A673 (cell line): ENCODE measurements around the gene MRPL33. TPM values are rescaled to one million over a fixed set of nuclear protein-coding genes. Genes with fewer than 3 reads are reported as not detected.

Experiments used
- BruUV-seq: library from RNA; stranded (reverse); fragments of 400-500 nt; replicated peaks from 2 replicates; lab custom pipeline; 2021; lab: Mats Ljungman, UMichigan
- CTCF ChIA-PET: fragments of 300-600 bp; sonication (Branson Sonifier 250); formaldehyde crosslinking; loops from one replicate; lab custom pipeline; 2022; ENCODE audit warnings: antibody characterized with exemption; lab: Charles Lee
- POLR2A ChIA-PET: fragments of 300-600 bp; sonication (Branson Sonifier 250); formaldehyde crosslinking; loops from one replicate; lab custom pipeline; 2022; ENCODE audit warnings: antibody characterized with exemption; ENCODE audit not compliant: low non-redundant PET; lab: Charles Lee
- DNase-seq: peaks from one replicate; pipeline ENCODE4 v3.0.0-alpha.2; 2015; ENCODE audit warnings: low spot score
- H3K27ac ChIP-seq: fragments of 200-600 bp; sonication (generic); 2 replicates; pipeline ENCODE4 v1.5.1; 2016; ENCODE audit warnings: mixed run types, low read depth, mild to moderate bottlenecking, mixed read lengths, antibody characterized with exemption, low read length; ENCODE audit not compliant: poor library complexity, severe bottlenecking
- H3K27me3 ChIP-seq: fragments of 200-600 bp; sonication (generic); replicated peaks from 2 replicates; pipeline ENCODE4 v1.6.1; 2017; ENCODE audit warnings: mixed run types, low read depth, mild to moderate bottlenecking, mixed read lengths, antibody characterized with exemption, low read length; ENCODE audit not compliant: insufficient read depth, poor library complexity
- H3K36me3 ChIP-seq: fragments of 200-600 bp; sonication (generic); 2 replicates; pipeline ENCODE4 v1.6.1; 2016; ENCODE audit warnings: mixed run types, mild to moderate bottlenecking, mixed read lengths, antibody characterized with exemption, low read length; ENCODE audit not compliant: insufficient read depth, poor library complexity, severe bottlenecking
- H3K4me1 ChIP-seq: fragments of 200-600 bp; sonication (generic); 2 replicates; pipeline ENCODE4 v1.6.1; 2017; ENCODE audit warnings: mixed run types, mild to moderate bottlenecking, mixed read lengths, antibody characterized with exemption, low read length; ENCODE audit not compliant: insufficient read depth, poor library complexity, severe bottlenecking
- H3K4me3 ChIP-seq: fragments of 200-600 bp; sonication (generic); 2 replicates; pipeline ENCODE4 v1.5.1; 2016; ENCODE audit warnings: low read depth, mixed run types, mild to moderate bottlenecking, mixed read lengths, low read length; ENCODE audit not compliant: poor library complexity, severe bottlenecking
- H3K9me3 ChIP-seq: fragments of 200-600 bp; sonication (generic); 2 replicates; pipeline ENCODE4 v1.6.1; 2016; ENCODE audit warnings: mixed run types, low read depth, mild to moderate bottlenecking, mixed read lengths, antibody characterized with exemption, low read length; ENCODE audit not compliant: poor library complexity, severe bottlenecking
- EZH2 ChIP-seq: fragments of 200-600 bp; sonication (generic); IDR thresholded peaks from 2 replicates; pipeline ENCODE4 v1.6.1; 2017; ENCODE audit warnings: borderline replicate concordance, low read depth, mild to moderate bottlenecking, mixed read lengths, antibody characterized with exemption, low read length; ENCODE audit not compliant: poor library complexity, severe bottlenecking
- intact Hi-C: fragments of 100-400 bp; cut with micrococcal nuclease; formaldehyde crosslinking; loops from one replicate; pipeline ENCODE4 v1.10.0; 2022; ENCODE audit not compliant: unreplicated experiment
- total RNA-seq: library from RNA; stranded (reverse); gene quantifications from 2 replicates; pipeline ENCODE4 v1.2.3, GENCODE V29; 2021
- TF ChIP-seq, protein P1 (sequence below): fragments of 300-800, 200-600 bp; sonication (generic); conservative IDR thresholded peaks from 2 replicates; pipeline ENCODE4 v1.5.1; 2017; ENCODE audit warnings: low read depth, mild to moderate bottlenecking, antibody characterized with exemption, low read length, moderate library complexity, mixed read lengths

The MRPL33 gene
- total RNA-seq, 1 experiment from 2014 or later, result 68.1 TPM

DNA sequence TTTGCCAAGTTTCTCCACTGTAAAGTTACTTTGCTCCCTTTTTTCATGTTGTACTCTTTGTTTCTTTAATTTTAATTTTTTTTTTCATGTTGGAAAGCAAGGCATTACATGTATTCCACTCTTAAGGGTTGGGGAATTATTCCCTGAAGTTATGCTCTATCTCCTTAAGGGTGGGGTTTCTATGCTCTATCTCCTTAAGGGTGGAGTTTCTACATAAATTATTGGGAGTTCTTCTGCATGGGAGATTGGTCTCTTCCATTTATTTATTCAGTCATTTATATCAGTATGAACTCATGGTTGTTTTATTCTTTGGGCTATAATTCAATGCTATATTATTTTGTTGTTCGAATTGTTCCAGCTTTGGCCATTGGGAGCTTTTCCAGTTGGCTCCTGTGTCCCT is 11.2 kb downstream of the MRPL33 start:
- TF ChIP-seq EZH2, result no peak
- TF ChIP-seq, protein P1, sequence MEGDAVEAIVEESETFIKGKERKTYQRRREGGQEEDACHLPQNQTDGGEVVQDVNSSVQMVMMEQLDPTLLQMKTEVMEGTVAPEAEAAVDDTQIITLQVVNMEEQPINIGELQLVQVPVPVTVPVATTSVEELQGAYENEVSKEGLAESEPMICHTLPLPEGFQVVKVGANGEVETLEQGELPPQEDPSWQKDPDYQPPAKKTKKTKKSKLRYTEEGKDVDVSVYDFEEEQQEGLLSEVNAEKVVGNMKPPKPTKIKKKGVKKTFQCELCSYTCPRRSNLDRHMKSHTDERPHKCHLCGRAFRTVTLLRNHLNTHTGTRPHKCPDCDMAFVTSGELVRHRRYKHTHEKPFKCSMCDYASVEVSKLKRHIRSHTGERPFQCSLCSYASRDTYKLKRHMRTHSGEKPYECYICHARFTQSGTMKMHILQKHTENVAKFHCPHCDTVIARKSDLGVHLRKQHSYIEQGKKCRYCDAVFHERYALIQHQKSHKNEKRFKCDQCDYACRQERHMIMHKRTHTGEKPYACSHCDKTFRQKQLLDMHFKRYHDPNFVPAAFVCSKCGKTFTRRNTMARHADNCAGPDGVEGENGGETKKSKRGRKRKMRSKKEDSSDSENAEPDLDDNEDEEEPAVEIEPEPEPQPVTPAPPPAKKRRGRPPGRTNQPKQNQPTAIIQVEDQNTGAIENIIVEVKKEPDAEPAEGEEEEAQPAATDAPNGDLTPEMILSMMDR, result no peak
- Histone ChIP-seq H3K27ac (no peak overlapping the region), H3K4me1 (peaks cover 17% of the 10 kb centered on the region), H3K36me3 (no peaks in the 10 kb centered on the region), H3K9me3 (no peaks in the 10 kb centered on the region), H3K4me3 (no peak overlapping the region), H3K27me3 (no peaks in the 10 kb centered on the region)
- DNase-seq, result no peak
- intact Hi-C loops, result no loop called here
- ChIA-PET POLR2A (no interaction called here), CTCF (no interaction called here)
- BruUV-seq, result no TSS peak

DNA sequence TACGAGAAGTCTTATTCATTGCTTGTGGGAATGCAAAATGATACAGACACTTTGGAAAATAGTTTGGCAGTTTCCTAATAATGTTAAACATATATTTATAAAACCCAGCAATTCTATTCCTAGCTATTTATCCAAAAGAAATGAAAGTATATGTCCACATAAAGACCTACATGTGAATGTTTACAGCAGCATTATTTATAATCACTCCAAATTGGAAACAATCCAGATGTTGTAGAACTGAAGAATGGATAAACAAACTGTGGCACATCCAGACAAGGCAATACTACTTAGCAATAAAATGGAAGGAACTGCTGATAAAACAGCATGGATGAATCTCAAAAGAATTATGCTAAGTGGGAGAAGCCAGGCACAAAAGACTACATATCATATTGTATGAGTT is 19.3 kb downstream of the MRPL33 start:
- POLR2A ChIA-PET, result no interaction called here
- no peak overlapping the region for H3K4me3 ChIP-seq

DNA sequence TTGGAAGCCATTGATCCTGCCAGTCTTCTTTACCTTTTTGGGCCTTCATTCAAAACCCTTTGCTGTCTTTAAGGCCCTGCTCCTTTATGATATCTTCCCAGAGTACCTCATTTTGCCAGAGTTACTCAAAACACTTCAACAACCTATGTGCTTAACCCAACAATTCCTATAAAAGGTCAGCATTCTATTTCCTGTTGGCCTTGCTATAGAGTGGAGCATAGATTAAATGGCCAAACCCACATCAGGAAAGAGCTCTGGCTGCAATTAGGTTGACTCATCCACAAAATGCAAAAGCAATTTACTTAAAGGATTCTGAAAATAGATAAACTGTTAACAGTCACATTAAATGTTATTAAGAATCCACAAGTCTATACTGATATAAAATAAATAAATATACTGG is 21.2 kb downstream of the MRPL33 start:
- peak; percentile 24 for DNase-seq

More for the DNA sequence above, 19.3 kb downstream of the MRPL33 start:
- intact Hi-C loops, result no loop called here
- H3K9me3 ChIP-seq, result no peaks in the 10 kb centered on the region
- CTCF ChIA-PET, result no interaction called here
- no peaks in the 10 kb centered on the region for H3K36me3 ChIP-seq
- TF ChIP-seq EZH2, result no peak
- TF ChIP-seq, protein P1, result no peak
- no peaks in the 10 kb centered on the region for H3K4me1 ChIP-seq
- BruUV-seq, result no TSS peak
- no peaks in the 10 kb centered on the region for H3K27me3 ChIP-seq
- H3K27ac ChIP-seq, result no peak overlapping the region
- no peak for DNase-seq

More for the DNA sequence above, 21.2 kb downstream of the MRPL33 start:
- TF ChIP-seq, protein P1, result no peak
- no peak for TF ChIP-seq EZH2
- H3K27ac ChIP-seq, result no peak overlapping the region
- H3K4me1 ChIP-seq, result no peaks in the 10 kb centered on the region
- no peaks in the 10 kb centered on the region for H3K9me3 ChIP-seq
- intact Hi-C loops, result no loop called here
- CTCF ChIA-PET, result no interaction called here
- H3K27me3 ChIP-seq, result no peaks in the 10 kb centered on the region
- no TSS peak for BruUV-seq
- H3K4me3 ChIP-seq, result no peak overlapping the region
- no peaks in the 10 kb centered on the region for H3K36me3 ChIP-seq
- POLR2A ChIA-PET, result no interaction called here
